Lung (tissue), 12 donors: ENCODE measurements around the gene GPR4. TPM values are rescaled to one million over a fixed set of nuclear protein-coding genes. Genes with fewer than 3 reads are reported as not detected.
A peak's percentile ranks its signal among the peaks of the same experiment; 100 is the strongest.

Experiments used
- ATAC-seq: fragments of 200-7000 bp; cut with Tn5 transposase; one replicate; pipeline ENCODE4 v1.9.1; 2020; ENCODE audit warnings: moderate number of reproducible peaks; ENCODE audit not compliant: insufficient read depth, low FRiP score
- DNase-seq, 3 donors: peaks; one replicate each; pipeline ENCODE4 v3.0.0-alpha.2; 2013 to 2017
- H3K27ac ChIP-seq, 2 donors: one replicate each; pipeline ENCODE4 v1.5.1; 2013; ENCODE audit warnings: mild to moderate bottlenecking in 2 of 2, moderate library complexity in 2 of 2, control low read depth in 1 of 2, inconsistent platforms in 1 of 2, low read depth in 1 of 2, low read length in 1 of 2
- H3K27me3 ChIP-seq, 3 donors: one replicate each; pipeline ENCODE4 v1.5.1; 2013; ENCODE audit warnings: low read length in 2 of 3; ENCODE audit not compliant: control insufficient read depth in 3 of 3, insufficient read depth in 3 of 3
- H3K36me3 ChIP-seq, 4 donors: one replicate each; pipeline ENCODE4 v1.5.1; 2013; ENCODE audit warnings: low read length in 4 of 4, mild to moderate bottlenecking in 1 of 4, moderate library complexity in 1 of 4; ENCODE audit not compliant: control insufficient read depth in 4 of 4, insufficient read depth in 4 of 4
- H3K4me1 ChIP-seq, 5 donors: one replicate each; pipeline ENCODE4 v1.5.1; 2013; ENCODE audit warnings: low read length in 5 of 5, mild to moderate bottlenecking in 2 of 5, moderate library complexity in 1 of 5; ENCODE audit not compliant: control insufficient read depth in 5 of 5, insufficient read depth in 5 of 5
- H3K4me3 ChIP-seq: one replicate; pipeline ENCODE4 v1.5.1; 2013; ENCODE audit warnings: mild to moderate bottlenecking, control low read depth, moderate library complexity
- H3K9ac ChIP-seq, 2 donors: one replicate each; pipeline ENCODE4 v1.5.1; 2013; ENCODE audit warnings: low read length in 2 of 2, control low read depth in 1 of 2; ENCODE audit not compliant: insufficient read depth in 1 of 2
- H3K9me3 ChIP-seq, 4 donors: one replicate each; pipeline ENCODE4 v1.5.1; 2013; ENCODE audit warnings: low read length in 3 of 4, mild to moderate bottlenecking in 1 of 4, moderate library complexity in 1 of 4; ENCODE audit not compliant: control insufficient read depth in 4 of 4, insufficient read depth in 3 of 4
- CTCF ChIP-seq: IDR thresholded peaks from 2 replicates; pipeline ENCODE4 v1.5.1; 2012; ENCODE audit warnings: mild to moderate bottlenecking; ENCODE audit errors: control extremely low read depth, extremely low read depth
- WGBS, 2 donors: extraction: QIAGEN DNeasy Blood & Tissue Kit; methylation state at CpG; one replicate each; pipeline ENCODE4 v1.1.7; 2013; 5-methylcytosine and 5-hydroxymethylcytosine counted together
- polyA plus RNA-seq, 2 donors: library from polyadenylated mRNA; stranded (reverse); fragments of 200-250 nt; gene quantifications; one replicate each; pipeline ENCODE4 v1.2.1, GENCODE V29; 2013
- total RNA-seq, 2 donors: library from RNA; depleted of rRNA in 1 of 2; stranded (reverse); fragments of >200 nt in 1 of 2; gene quantifications; one replicate each; pipeline ENCODE4 v1.2.1, GENCODE V29; 2014 to 2021
- donor health status: control.
- donor health status: control.
- donor health status: Bipolar disorder and iron deficiency.
- donor health status: healthy.
- donor health status: DM: yes; HTN: yes; CAD: no.

The GPR4 gene
- total and polyA plus RNA-seq, 4 donors = 1.3 to 12.8 (median 11.8) TPM

GRCh38 chr19:45643024-45643926 is 41.3 kb upstream of the GPR4 start:
- 5 to 9% methylated on average over 33 to 39 of the region's 39 CpGs for WGBS, 2 donors
- H3K9ac ChIP-seq = no peak overlapping the region
- H3K4me3 ChIP-seq = no peak overlapping the region
- H3K36me3 ChIP-seq = no peaks in the 10 kb centered on the region
- H3K27me3 ChIP-seq = peaks cover 0 to 19% (median 18%) of the 10 kb centered on the region in 3 donors
- DNase-seq = peak; percentile 84 to 91 (median 86)
- peak; percentile 96 for TF ChIP-seq CTCF
- ATAC-seq = no peak
- peaks cover 0 to 22% (median 0%) of the 10 kb centered on the region in 5 donors for H3K4me1 ChIP-seq
- H3K9me3 ChIP-seq = no peaks in the 10 kb centered on the region
- no peak overlapping the region for H3K27ac ChIP-seq

- TF ChIP-seq CTCF = no peak
- Histone ChIP-seq H3K9me3 (no peaks in the 10 kb centered on the region), H3K27ac (peak overlapping the region; percentile 17 to 92), H3K36me3 (no peaks in the 10 kb centered on the region), H3K4me3 (no peak overlapping the region), H3K9ac (no peak overlapping the region), H3K27me3 (peaks cover 0 to 19% (median 16%) of the 10 kb centered on the region in 3 donors), H3K4me1 (peaks cover 0 to 26% (median 0%) of the 10 kb centered on the region in 5 donors)
- 1 to 2% methylated on average over 38 to 40 of the region's 40 CpGs for WGBS, 2 donors
- DNase-seq = peak; percentile 70 to 85 (median 70)
- peak; percentile 70 for ATAC-seq
Observed at GRCh38 chr19:45641274-45642105, 39.5 kb upstream of the GPR4 start.

GRCh38 chr19:45640849-45641273 is 38.8 kb upstream of the GPR4 start:
- Histone ChIP-seq H3K27me3 (peaks cover 0 to 19% (median 10%) of the 10 kb centered on the region in 3 donors), H3K9me3 (no peaks in the 10 kb centered on the region), H3K4me1 (peaks cover 0 to 21% (median 0%) of the 10 kb centered on the region in 5 donors), H3K4me3 (no peak overlapping the region), H3K36me3 (no peaks in the 10 kb centered on the region), H3K27ac (peak overlapping the region in 1 of 2 donors; percentile 92), H3K9ac (no peak overlapping the region)
- 45 to 52% methylated on average over 17 of the region's 17 CpGs for WGBS, 2 donors
- no peak for TF ChIP-seq CTCF
- DNase-seq (no peak), ATAC-seq (no peak)
